Left forelimb (tissue), 1 donor: ENCODE results near the gene CACNB2.
"Not testable (repeated sequence)": the region's sequence is repeated elsewhere in the genome, so short reads cannot be mapped to it uniquely, and the experiment has no call there.

Experiments used
- DNase-seq: peaks from one replicate; pipeline ENCODE4 v3.0.0-alpha.2; 2018; ENCODE audit warnings: low spot score

The CACNB2 gene

GRCh38 chr10:18202680-18203460, 62.6 kb downstream of the CACNB2 start:
- DNase-seq, result no peak

- DNase-seq, result no peak
Measured at GRCh38 chr10:18203471-18203870, 63.2 kb downstream of the CACNB2 start.

- no peak for DNase-seq
Measured at GRCh38 chr10:18204039-18204835, 64.0 kb downstream of the CACNB2 start.

GRCh38 chr10:18205098-18205834, 65.0 kb downstream of the CACNB2 start:
- DNase-seq, result no peak

DNA sequence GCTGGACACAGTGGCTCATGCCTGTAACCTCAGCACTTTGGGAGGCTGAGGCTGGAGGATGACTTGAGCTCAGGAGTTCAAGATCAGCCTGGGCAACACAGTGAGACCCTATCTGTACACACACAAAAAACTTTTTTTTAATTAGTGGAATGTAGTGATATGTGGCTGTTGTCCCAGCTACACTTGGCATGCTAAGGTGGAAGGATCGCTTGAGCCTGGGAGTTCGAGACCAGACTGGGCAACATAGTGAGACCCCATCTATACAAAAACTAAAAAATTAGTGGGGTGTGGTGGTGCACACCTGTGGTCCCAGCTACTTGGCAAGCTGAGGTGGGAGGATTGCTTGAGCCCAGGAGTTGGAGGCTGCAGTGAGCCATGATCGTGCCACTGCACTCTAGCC, 68.0 kb downstream of the CACNB2 start:
- DNase-seq, result not testable (repeated sequence)

- DNase-seq, result no peak
Measured at GRCh38 chr10:18209241-18209640, 69.0 kb downstream of the CACNB2 start.

- no peak for DNase-seq
Measured at GRCh38 chr10:18210711-18211110, 70.5 kb downstream of the CACNB2 start.

DNA sequence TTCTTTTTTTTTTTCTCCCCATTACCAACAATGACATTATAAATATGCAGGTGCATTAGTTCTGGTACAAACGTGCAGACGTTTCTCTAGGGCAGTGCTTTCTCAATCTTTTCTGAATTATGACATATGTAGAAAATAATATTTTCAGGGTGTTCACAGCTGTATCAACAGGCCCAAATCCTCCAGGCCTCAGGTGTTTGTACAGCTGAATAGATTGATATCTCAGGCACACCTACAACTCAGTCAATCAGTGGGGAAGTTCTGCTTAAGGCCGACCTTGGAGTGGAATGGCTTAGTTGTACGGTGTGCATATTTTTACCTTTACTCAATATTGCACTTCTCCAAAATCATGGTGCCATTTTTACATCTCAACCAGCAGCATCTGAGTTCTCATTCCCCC, 71.6 kb downstream of the CACNB2 start:
- DNase-seq, result no peak

DNA sequence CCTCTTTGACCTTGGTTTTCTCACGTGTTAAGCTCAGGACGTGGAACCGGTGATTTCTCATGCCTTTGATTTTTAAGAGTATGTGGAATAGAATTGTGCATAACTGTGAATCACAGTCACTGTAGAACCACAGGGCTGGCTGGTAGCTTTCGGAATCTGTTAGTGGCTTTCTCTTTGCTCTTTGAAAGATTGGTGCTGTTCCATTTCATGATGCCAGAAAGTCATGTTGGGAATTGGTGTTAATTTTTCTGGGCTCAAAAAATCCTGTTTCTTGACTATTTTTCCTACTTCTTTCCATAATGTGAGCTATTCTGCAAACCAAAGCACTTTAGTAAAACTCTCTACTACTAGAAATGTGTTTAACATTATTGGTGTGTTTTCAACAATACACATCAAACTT, 73.0 kb downstream of the CACNB2 start:
- no peak for DNase-seq

DNA sequence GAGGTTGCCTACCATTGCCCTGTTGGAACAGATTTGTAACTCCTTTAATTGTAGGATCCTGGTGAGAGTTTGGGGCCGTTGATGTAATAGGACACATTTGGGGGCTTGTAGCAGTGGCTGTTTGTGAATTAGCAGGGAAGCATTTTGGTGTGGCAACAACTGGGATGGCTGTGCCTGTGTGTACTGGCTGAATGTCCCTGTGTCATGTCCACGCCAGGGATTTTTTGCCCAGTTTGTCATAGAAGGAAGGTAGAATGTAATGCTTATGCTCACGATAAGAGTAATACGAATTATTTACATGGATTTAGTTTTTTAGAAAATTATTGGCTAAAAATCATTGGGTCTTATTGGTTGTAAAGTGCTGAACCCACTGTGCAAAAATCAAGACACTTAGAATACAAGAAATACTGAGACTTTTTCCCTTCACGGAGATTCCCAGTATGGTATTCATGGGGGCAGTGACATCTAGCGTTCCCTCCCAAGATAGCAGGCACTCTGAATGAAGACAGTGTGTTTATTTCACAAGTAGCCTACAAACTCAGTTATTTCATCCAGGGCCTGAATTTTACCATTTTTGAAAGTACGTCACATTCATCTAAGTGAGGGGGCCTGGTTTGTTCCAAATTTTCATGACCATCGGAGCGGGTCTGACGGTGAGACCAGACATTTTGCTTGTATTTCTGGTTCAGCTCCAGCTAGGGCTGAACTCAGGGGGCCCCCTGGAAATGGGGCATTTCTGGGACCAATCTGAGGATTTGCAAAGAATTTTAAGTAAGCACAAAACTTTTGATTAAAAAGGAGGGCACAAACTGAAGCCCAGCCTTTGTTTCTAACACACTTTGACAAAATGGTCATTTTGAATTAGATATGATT, 74.7 kb downstream of the CACNB2 start:
- peak; percentile 76 for DNase-seq

- no peak for DNase-seq
Measured at GRCh38 chr10:18216482-18216881, 76.3 kb downstream of the CACNB2 start.

GRCh38 chr10:18217577-18217976, 77.4 kb downstream of the CACNB2 start:
- no peak for DNase-seq

DNA sequence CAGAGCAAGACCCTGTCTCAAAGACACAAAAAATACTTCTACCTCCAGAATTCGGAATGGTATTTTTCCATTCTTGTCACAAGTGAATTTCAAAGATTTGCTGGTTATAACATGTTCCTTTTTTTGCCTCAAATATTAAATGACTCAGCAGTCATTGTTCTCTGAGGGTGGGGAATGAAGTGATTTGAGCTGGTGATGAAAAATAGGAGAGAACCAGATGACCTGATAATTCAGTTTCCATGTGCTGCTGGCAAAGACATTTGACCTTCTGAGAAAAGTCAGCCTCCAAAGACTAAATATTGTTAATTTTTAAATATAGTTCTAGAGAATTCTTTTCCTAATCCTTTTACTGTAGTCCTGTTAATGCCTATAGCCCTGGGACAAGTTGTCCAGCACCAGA, 78.9 kb downstream of the CACNB2 start:
- DNase-seq, result no peak

DNA sequence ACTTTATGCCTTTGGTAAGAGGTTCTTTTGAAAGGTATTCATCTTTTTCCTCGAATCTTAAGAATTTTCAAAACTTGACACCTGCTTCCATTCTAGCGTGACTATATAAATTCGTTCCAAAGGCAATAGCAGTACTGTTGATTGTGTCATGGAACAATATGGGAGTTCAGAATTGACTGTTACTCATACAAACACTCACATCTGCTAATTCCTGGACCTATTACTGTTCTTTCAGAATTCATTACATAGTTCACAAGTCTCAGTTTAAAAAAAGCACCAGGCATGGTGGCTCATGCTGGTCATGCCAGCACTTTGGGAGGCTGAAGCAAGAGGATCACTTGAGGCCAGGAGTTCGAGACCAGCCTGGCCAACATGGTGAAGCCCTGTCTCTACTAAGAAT, 80.9 kb downstream of the CACNB2 start:
- no peak for DNase-seq

DNA sequence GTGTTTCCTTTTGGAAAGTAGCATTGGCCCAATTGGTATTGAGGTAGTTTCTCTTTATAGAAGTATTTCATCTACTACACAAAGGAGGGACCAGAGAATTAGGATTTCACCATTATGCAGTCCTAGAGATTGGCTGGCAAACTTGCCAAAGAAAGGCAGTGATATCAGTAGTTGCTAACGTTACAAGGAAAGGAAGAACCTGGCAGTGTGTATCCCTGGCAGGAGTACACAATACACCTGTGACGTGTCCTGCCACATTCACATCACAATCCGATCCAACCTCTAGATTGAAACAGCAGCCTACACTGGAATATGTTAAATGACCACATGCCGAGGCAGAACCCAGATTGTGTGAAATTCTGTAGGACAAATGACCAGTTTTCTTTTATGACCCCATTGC, 81.7 kb downstream of the CACNB2 start:
- no peak for DNase-seq

GRCh38 chr10:18222866-18223265, 82.6 kb downstream of the CACNB2 start:
- no peak for DNase-seq

DNA sequence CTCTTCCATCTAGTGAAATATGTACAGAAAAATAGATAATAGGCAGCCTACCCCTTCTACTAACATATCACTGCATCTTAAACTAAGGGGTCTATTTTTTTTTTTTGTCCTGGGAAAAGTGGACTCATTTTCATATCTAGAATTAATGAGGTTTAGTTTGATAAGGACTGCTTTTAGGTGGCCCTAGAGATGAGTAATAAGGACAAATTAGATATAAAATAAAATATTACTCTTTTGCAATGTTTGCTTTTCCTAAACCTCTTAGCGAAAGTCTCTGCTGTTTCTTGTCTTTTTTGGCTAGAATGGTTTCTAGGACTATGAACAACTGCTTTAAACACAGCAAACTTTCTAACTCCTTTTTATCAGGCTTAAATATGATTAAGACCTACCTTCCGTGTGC, 83.7 kb downstream of the CACNB2 start:
- DNase-seq, result no peak

DNA sequence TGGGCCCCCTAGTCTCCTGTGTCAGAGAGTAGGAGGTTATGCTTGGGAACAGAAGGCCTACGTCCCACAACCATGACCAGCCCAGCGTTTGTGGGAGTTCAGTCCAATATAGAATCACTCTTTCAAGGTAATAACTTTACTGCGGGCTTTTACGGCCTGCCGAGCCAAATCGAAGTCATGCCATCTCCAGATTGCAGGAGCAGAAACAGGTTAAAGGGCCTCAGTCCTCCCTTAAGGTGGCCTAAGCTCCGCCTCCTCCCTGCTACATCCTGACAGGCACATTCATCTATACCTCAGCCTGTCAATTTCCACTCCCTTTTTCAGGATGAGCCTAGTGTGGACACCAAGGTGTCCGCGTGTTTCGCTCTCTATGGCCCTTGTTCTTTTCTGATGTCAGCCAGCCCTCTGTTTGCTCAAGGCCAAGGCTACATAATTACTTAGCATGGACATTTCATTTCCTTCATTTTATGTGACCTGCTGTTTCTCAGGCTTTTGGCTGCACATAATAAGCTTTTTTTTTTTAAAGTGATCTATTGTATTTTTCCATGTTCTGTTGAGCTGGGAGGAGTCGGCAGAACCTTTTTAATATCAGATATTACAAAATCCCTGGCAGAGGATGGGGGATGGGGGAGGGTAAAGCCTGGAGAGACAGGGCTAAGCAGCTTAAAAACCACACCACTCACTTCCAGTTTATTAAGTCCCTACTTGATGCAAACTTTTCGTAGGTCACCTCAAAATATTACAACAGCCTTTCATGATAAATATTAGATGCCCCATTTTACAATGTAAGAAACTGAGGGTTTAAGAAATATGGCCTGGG, 84.6 kb downstream of the CACNB2 start:
- no peak for DNase-seq

- DNase-seq, result no peak
Measured at GRCh38 chr10:18226336-18226735, 86.1 kb downstream of the CACNB2 start.

GRCh38 chr10:18229826-18230225, 89.6 kb downstream of the CACNB2 start:
- DNase-seq, result no peak

DNA sequence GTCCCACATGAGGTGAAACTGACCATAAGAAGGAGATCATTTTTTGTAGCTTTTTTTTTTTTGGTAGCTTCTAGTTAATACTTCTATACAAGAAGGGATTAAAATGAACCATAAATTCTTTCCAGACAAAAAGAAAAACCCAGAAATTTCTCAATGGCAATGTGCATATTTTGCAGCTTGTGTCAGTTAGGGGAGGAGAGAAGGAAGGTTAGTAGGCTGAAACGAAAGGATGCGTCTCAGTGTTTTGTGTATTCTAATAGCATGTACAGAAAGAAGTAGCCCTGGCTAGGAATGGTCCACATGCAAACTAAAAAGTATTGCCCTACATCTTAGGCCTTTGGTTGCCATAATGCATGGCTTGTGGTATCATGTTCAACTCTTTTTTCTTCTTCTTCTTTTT, 90.6 kb downstream of the CACNB2 start:
- no peak for DNase-seq
